Panc1 (cell line): ENCODE measurements around the gene SEMA3D. TPM values are rescaled to one million over a fixed set of nuclear protein-coding genes. Genes with fewer than 3 reads are reported as not detected.

Experiments used
- ATAC-seq: fragments of 200-7000 bp; cut with Tn5 transposase; 2 replicates; pipeline ENCODE4 v1.9.1; 2020; ENCODE audit warnings: mild to moderate bottlenecking, moderate library complexity
- BruUV-seq: library from RNA; stranded (reverse); fragments of 400-500 nt; replicated peaks from 2 replicates; lab custom pipeline; 2021; lab: Mats Ljungman, UMichigan
- CTCF ChIA-PET: fragments of 300-600 bp; sonication (Branson Sonifier 250); formaldehyde crosslinking; loops from one replicate; lab custom pipeline; 2022; ENCODE audit warnings: antibody characterized with exemption; lab: Charles Lee
- POLR2A ChIA-PET: fragments of 300-600 bp; sonication (Branson Sonifier 250); formaldehyde crosslinking; loops from one replicate; lab custom pipeline; 2022; ENCODE audit warnings: antibody characterized with exemption; lab: Charles Lee
- DNase-seq: peaks from one replicate; pipeline ENCODE4 v3.0.0-alpha.2; 2010; ENCODE audit warnings: low read depth, low spot score
- H3K27ac ChIP-seq: 2 replicates; pipeline ENCODE4 v1.5.1; 2011; ENCODE audit warnings: mild to moderate bottlenecking, low read length, inconsistent platforms
- H3K27me3 ChIP-seq: fragments of 200-500 bp; sonication (Bioruptor generic); 2 replicates; pipeline ENCODE4 v1.6.0; 2014; ENCODE audit warnings: low read length, inconsistent platforms; ENCODE audit not compliant: control insufficient read depth, insufficient read depth
- H3K36me3 ChIP-seq: fragments of 200-500 bp; sonication (Bioruptor generic); 2 replicates; pipeline ENCODE4 v1.5.1; 2014; ENCODE audit warnings: inconsistent platforms, mild to moderate bottlenecking, low read length, moderate library complexity; ENCODE audit not compliant: control insufficient read depth, insufficient read depth
- H3K4me1 ChIP-seq: 2 replicates; pipeline ENCODE4 v1.5.1; 2011; ENCODE audit warnings: inconsistent platforms, mild to moderate bottlenecking, low read length, moderate library complexity; ENCODE audit not compliant: control insufficient read depth, insufficient read depth
- H3K4me3 ChIP-seq, 2 experiments: 2 replicates each; pipeline ENCODE4 v1.5.1; 2011 to 2012; ENCODE audit warnings: low read depth in 2 of 2, low read length in 2 of 2, mild to moderate bottlenecking in 2 of 2, inconsistent platforms in 1 of 2, moderate library complexity in 1 of 2
- H3K9me3 ChIP-seq: fragments of 200-500 bp; sonication (Bioruptor generic); 2 replicates; pipeline ENCODE4 v1.5.1; 2014; ENCODE audit warnings: low read depth, mild to moderate bottlenecking, inconsistent platforms, low read length, moderate library complexity; ENCODE audit not compliant: control insufficient read depth, insufficient read depth
- POLR2AphosphoS5 ChIP-seq: IDR thresholded peaks from 2 replicates; pipeline ENCODE4 v1.6.1; 2012; ENCODE audit warnings: mild to moderate bottlenecking, low read depth, low read length, moderate library complexity
- SIN3A ChIP-seq: IDR thresholded peaks from 2 replicates; pipeline ENCODE4 v1.6.1; 2012; ENCODE audit warnings: low read depth, mild to moderate bottlenecking, low read length, moderate library complexity, borderline replicate concordance; ENCODE audit not compliant: insufficient read depth
- TCF7L2 ChIP-seq: IDR thresholded peaks from 2 replicates; pipeline ENCODE4 v1.6.1; 2011; ENCODE audit warnings: mild to moderate bottlenecking, low read depth, low read length, inconsistent platforms
- in situ Hi-C: cut with HindIII; loops from 2 replicates; pipeline ENCODE4 v1.10.0; 2016; ENCODE audit warnings: low sequenced_read_pairs, low pct_unique_long_range_greater_than_20kb
- intact Hi-C: fragments of 100-400 bp; cut with micrococcal nuclease; formaldehyde crosslinking; loops from one replicate; pipeline ENCODE4 v1.10.0; 2022; ENCODE audit not compliant: unreplicated experiment
- total RNA-seq: library from RNA; stranded (reverse); gene quantifications from one replicate; pipeline ENCODE4 v1.2.1, GENCODE V29; 2021; ENCODE audit not compliant: unreplicated experiment
- TF ChIP-seq, protein P1 (sequence below): fragments of 450-650 bp; IDR thresholded peaks from 2 replicates; pipeline ENCODE4 v1.5.1; 2017; ENCODE audit warnings: mild to moderate bottlenecking
- TF ChIP-seq, protein P2 (sequence below), 2 experiments: IDR thresholded peaks; 2 replicates each; pipeline ENCODE4 v1.6.1; 2011 to 2012; ENCODE audit warnings: low read depth in 2 of 2, control low read depth in 1 of 2, low read length in 1 of 2, mild to moderate bottlenecking in 1 of 2, moderate library complexity in 1 of 2; ENCODE audit not compliant: insufficient read depth in 1 of 2

Gene SEMA3D
- total RNA-seq, 1 experiment from 2014 or later: 11.5 TPM

DNA sequence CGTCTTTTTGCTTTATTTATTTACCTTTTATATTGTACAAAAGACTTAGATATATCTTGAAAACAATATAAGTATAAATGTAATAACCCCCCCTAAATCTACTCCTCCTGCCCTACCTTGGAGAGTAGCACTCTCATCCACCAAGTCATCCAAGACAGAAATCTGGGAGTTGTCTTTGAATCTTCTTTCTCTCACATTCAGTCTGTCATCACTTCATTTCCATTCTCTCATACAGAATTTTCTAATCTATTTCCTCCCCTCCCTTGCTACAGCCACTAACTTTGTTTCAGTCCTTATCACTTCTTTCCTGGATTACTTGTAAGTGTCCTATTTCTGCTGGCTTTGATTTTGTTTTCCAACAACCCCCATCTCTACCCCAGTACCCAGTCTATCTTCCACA lies 170.6 kb downstream of the SEMA3D start:
- Histone ChIP-seq H3K4me1 (no peaks in the 10 kb centered on the region), H3K27me3 (no peaks in the 10 kb centered on the region), H3K4me3 (no peak overlapping the region), H3K9me3 (no peaks in the 10 kb centered on the region), H3K27ac (peak overlapping the region; percentile 29; the same call in 1 of the 2 replicates), H3K36me3 (no peaks in the 10 kb centered on the region)
- in situ Hi-C loops: no loop called here
- no TSS peak for BruUV-seq
- ChIA-PET POLR2A (no interaction called here), CTCF (no interaction called here)
- ATAC-seq (no peak), DNase-seq (no peak)
- intact Hi-C loops: no loop called here
- TF ChIP-seq TCF7L2 (no peak), SIN3A (no peak), POLR2AphosphoS5 (no peak)
- TF ChIP-seq, protein P1, sequence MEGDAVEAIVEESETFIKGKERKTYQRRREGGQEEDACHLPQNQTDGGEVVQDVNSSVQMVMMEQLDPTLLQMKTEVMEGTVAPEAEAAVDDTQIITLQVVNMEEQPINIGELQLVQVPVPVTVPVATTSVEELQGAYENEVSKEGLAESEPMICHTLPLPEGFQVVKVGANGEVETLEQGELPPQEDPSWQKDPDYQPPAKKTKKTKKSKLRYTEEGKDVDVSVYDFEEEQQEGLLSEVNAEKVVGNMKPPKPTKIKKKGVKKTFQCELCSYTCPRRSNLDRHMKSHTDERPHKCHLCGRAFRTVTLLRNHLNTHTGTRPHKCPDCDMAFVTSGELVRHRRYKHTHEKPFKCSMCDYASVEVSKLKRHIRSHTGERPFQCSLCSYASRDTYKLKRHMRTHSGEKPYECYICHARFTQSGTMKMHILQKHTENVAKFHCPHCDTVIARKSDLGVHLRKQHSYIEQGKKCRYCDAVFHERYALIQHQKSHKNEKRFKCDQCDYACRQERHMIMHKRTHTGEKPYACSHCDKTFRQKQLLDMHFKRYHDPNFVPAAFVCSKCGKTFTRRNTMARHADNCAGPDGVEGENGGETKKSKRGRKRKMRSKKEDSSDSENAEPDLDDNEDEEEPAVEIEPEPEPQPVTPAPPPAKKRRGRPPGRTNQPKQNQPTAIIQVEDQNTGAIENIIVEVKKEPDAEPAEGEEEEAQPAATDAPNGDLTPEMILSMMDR: no peak
- TF ChIP-seq, protein P2, sequence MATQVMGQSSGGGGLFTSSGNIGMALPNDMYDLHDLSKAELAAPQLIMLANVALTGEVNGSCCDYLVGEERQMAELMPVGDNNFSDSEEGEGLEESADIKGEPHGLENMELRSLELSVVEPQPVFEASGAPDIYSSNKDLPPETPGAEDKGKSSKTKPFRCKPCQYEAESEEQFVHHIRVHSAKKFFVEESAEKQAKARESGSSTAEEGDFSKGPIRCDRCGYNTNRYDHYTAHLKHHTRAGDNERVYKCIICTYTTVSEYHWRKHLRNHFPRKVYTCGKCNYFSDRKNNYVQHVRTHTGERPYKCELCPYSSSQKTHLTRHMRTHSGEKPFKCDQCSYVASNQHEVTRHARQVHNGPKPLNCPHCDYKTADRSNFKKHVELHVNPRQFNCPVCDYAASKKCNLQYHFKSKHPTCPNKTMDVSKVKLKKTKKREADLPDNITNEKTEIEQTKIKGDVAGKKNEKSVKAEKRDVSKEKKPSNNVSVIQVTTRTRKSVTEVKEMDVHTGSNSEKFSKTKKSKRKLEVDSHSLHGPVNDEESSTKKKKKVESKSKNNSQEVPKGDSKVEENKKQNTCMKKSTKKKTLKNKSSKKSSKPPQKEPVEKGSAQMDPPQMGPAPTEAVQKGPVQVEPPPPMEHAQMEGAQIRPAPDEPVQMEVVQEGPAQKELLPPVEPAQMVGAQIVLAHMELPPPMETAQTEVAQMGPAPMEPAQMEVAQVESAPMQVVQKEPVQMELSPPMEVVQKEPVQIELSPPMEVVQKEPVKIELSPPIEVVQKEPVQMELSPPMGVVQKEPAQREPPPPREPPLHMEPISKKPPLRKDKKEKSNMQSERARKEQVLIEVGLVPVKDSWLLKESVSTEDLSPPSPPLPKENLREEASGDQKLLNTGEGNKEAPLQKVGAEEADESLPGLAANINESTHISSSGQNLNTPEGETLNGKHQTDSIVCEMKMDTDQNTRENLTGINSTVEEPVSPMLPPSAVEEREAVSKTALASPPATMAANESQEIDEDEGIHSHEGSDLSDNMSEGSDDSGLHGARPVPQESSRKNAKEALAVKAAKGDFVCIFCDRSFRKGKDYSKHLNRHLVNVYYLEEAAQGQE (IDR thresholded peaks at IDR 0.05; ENCODE audit: insufficient read depth in 1 of 2, low read depth in 2 of 2, low read length in 1 of 2): no peak

DNA sequence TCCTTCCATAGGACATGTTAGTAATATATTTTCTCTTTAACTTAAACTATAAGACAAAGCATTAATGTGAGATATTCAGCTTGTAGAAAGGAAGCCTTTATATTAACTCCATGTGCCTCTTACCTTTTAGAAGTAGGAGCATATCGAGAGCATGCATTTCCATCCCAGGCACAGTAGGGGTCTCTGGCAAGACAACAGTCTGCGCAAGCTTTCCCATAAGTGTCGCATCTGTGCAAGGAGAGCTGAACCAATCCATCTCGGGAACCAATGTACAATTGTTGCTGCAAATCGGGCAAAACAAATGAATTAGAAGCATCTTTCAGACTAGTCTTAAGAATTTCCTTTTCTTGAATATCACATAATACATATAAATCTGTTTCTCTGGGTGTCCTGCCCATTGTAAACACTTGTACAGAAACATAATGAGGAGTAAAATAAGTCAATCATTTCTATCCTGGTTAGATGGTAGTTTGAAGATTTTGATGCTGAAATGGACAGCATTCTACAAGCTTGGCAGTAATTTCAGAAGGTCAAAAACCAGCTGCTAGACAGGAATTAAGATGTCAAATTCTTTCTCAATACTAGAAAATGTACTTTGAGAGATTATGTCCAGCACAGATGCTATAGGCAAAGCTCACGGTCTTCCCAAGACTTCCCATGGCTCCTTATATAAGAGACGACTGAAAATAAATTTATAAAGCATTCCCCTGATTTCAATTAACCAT lies 171.8 kb downstream of the SEMA3D start:
- no TSS peak for BruUV-seq
- H3K27ac ChIP-seq: peak overlapping the region; percentile 48; the same call in 1 of the 2 replicates
- intact Hi-C loops (no loop called here), in situ Hi-C loops (no loop called here)
- no peak for ATAC-seq
- H3K4me1 ChIP-seq: no peaks in the 10 kb centered on the region
- no peaks in the 10 kb centered on the region for H3K9me3 ChIP-seq
- no peak for DNase-seq
- H3K27me3 ChIP-seq: no peaks in the 10 kb centered on the region
- H3K36me3 ChIP-seq: no peaks in the 10 kb centered on the region
- H3K4me3 ChIP-seq: no peak overlapping the region
- TF ChIP-seq, protein P1: peak; percentile 18; the same call in 1 of the 2 replicates
- TF ChIP-seq, protein P2 (IDR thresholded peaks at IDR 0.05; ENCODE audit: insufficient read depth in 1 of 2, low read depth in 2 of 2, low read length in 1 of 2): no peak
- no peak for TF ChIP-seq SIN3A
- no peak for TF ChIP-seq POLR2AphosphoS5
- no peak for TF ChIP-seq TCF7L2
- ChIA-PET CTCF (interaction anchor here (0.5 kb wide), 1 partner anchor 820 kb away, joined by 4 read pairs; the partner anchor contains the start of gene SEMA3A), POLR2A (no interaction called here)
